Endothelial cell of umbilical vein (primary cell): ENCODE results near the gene COMP.

Experiments used
- EZH2 ChIP-seq: IDR thresholded peaks from 2 replicates; pipeline ENCODE4 v1.6.1; 2012; ENCODE audit warnings: borderline replicate concordance, low read depth, mild to moderate bottlenecking, moderate library complexity, low read length, inconsistent platforms; ENCODE audit not compliant: severe bottlenecking
- POLR2A ChIP-seq: IDR thresholded peaks from 2 replicates; pipeline ENCODE4 v1.6.1; 2012; ENCODE audit warnings: low read depth, mild to moderate bottlenecking, control low read depth, low read length
- TF ChIP-seq, protein P1 (sequence below), 2 donors: IDR thresholded peaks; 1 replicate in 1 of 2; 2 replicates in 1 of 2; pipeline ENCODE4 v1.5.1; 2011; ENCODE audit warnings: low read length in 2 of 2, mild to moderate bottlenecking in 2 of 2, moderate library complexity in 2 of 2, control low read depth in 1 of 2, inconsistent platforms in 1 of 2, low read depth in 1 of 2; ENCODE audit not compliant: insufficient read depth in 1 of 2; ENCODE audit errors: extremely low read depth in 1 of 2
- TF ChIP-seq, protein P2 (sequence below): IDR thresholded peaks from 2 replicates; pipeline ENCODE4 v1.6.1; 2011; ENCODE audit not compliant: insufficient read depth, insufficient read length

DNA sequence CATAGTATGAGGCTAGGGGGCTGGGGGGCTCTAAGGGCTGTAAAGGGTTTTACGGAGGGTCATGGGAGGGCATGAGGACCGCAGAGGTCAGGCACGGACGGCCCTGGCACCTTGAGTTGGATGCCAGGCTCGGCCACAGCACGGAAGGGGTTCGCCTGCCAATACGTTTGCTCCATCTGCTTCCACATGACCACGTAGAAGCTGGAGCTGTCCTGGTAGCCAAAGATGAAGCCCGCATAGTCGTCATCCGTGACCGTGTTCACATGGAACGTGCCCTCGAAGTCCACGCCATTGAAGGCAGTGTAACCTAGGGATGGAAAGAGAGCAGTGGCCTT, 6.4 kb downstream of the COMP start:
- TF ChIP-seq, protein P1, sequence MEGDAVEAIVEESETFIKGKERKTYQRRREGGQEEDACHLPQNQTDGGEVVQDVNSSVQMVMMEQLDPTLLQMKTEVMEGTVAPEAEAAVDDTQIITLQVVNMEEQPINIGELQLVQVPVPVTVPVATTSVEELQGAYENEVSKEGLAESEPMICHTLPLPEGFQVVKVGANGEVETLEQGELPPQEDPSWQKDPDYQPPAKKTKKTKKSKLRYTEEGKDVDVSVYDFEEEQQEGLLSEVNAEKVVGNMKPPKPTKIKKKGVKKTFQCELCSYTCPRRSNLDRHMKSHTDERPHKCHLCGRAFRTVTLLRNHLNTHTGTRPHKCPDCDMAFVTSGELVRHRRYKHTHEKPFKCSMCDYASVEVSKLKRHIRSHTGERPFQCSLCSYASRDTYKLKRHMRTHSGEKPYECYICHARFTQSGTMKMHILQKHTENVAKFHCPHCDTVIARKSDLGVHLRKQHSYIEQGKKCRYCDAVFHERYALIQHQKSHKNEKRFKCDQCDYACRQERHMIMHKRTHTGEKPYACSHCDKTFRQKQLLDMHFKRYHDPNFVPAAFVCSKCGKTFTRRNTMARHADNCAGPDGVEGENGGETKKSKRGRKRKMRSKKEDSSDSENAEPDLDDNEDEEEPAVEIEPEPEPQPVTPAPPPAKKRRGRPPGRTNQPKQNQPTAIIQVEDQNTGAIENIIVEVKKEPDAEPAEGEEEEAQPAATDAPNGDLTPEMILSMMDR (IDR thresholded peaks at IDR 0.05; ENCODE audit: extremely low read depth in 1 of 2, insufficient read depth in 1 of 2, low read depth in 1 of 2, low read length in 2 of 2): no peak
- no peak for TF ChIP-seq EZH2
- TF ChIP-seq, protein P2, sequence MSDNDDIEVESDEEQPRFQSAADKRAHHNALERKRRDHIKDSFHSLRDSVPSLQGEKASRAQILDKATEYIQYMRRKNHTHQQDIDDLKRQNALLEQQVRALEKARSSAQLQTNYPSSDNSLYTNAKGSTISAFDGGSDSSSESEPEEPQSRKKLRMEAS: no peak
- no peak for TF ChIP-seq POLR2A
